H9 (cell line): Measurements from ENCODE around the gene ITPKA. TPM values are rescaled to one million over a fixed set of nuclear protein-coding genes. Genes with fewer than 3 reads are reported as not detected.

Source experiments
- DNase-seq: peaks from one replicate; pipeline ENCODE4 v3.0.0-alpha.2; 2017
- H2AFZ ChIP-seq: one replicate; pipeline ENCODE4 v1.6.1; 2013; ENCODE audit warnings: mild to moderate bottlenecking, low read length, control low read depth, moderate library complexity
- H2AK5ac ChIP-seq: 2 replicates; pipeline ENCODE4 v1.6.1; 2013; ENCODE audit warnings: low read length, control low read depth, mixed read lengths; ENCODE audit not compliant: insufficient read length
- H2BK120ac ChIP-seq: one replicate; pipeline ENCODE4 v1.6.1; 2013; ENCODE audit warnings: low read depth, mild to moderate bottlenecking, low read length, control low read depth, inconsistent platforms; ENCODE audit not compliant: poor library complexity, severe bottlenecking
- H2BK12ac ChIP-seq: 2 replicates; pipeline ENCODE4 v1.6.1; 2013; ENCODE audit warnings: low read length, control low read depth, mixed read lengths, low read depth; ENCODE audit not compliant: insufficient read length
- H2BK15ac ChIP-seq: 2 replicates; pipeline ENCODE4 v1.6.1; 2013; ENCODE audit warnings: low read depth, low read length, control low read depth
- H2BK20ac ChIP-seq: one replicate; pipeline ENCODE4 v1.6.1; 2013; ENCODE audit warnings: low read depth, mild to moderate bottlenecking, low read length, control low read depth, inconsistent platforms; ENCODE audit not compliant: poor library complexity, severe bottlenecking
- H2BK5ac ChIP-seq: 2 replicates; pipeline ENCODE4 v1.6.1; 2013; ENCODE audit warnings: low read length, control low read depth, mixed read lengths; ENCODE audit not compliant: insufficient read length
- H3K14ac ChIP-seq: 2 replicates; pipeline ENCODE4 v1.6.1; 2013; ENCODE audit warnings: low read length, control low read depth; ENCODE audit not compliant: insufficient read depth
- H3K18ac ChIP-seq: 2 replicates; pipeline ENCODE4 v1.6.1; 2013; ENCODE audit warnings: low read depth, mild to moderate bottlenecking, mixed read lengths, low read length, control low read depth; ENCODE audit not compliant: insufficient read length
- H3K23ac ChIP-seq: 2 replicates; pipeline ENCODE4 v1.6.1; 2013; ENCODE audit warnings: low read length, control low read depth, mixed read lengths, low read depth; ENCODE audit not compliant: insufficient read length
- H3K23me2 ChIP-seq: 2 replicates; pipeline ENCODE4 v1.6.1; 2013; ENCODE audit warnings: low read depth, mild to moderate bottlenecking, mixed read lengths, low read length, control low read depth; ENCODE audit not compliant: insufficient read length, poor library complexity, severe bottlenecking
- H3K27ac ChIP-seq: 2 replicates; pipeline ENCODE4 v1.5.1; 2013; ENCODE audit warnings: low read length, control low read depth, mixed read lengths, low read depth; ENCODE audit not compliant: insufficient read length
- H3K27me3 ChIP-seq: 2 replicates; pipeline ENCODE4 v1.6.1; 2013; ENCODE audit warnings: low read length, control low read depth, inconsistent platforms; ENCODE audit not compliant: insufficient read depth
- H3K4ac ChIP-seq: 2 replicates; pipeline ENCODE4 v1.6.1; 2013; ENCODE audit warnings: low read depth, mild to moderate bottlenecking, control low read depth, inconsistent platforms, low read length, moderate library complexity
- H3K4me1 ChIP-seq: 2 replicates; pipeline ENCODE4 v1.6.1; 2013; ENCODE audit warnings: low read length, control low read depth, inconsistent platforms; ENCODE audit not compliant: insufficient read depth
- H3K4me2 ChIP-seq: 2 replicates; pipeline ENCODE4 v1.6.1; 2013; ENCODE audit warnings: low read length, control low read depth, mixed read lengths; ENCODE audit not compliant: insufficient read length, insufficient read depth
- H3K56ac ChIP-seq: 2 replicates; pipeline ENCODE4 v1.6.1; 2013; ENCODE audit warnings: low read depth, mild to moderate bottlenecking, mixed read lengths, low read length, control low read depth; ENCODE audit not compliant: insufficient read length
- H3K79me1 ChIP-seq: 2 replicates; pipeline ENCODE4 v1.6.1; 2013; ENCODE audit warnings: low read depth, mild to moderate bottlenecking, moderate library complexity, low read length, control low read depth, inconsistent platforms; ENCODE audit not compliant: insufficient read depth, poor library complexity, severe bottlenecking
- H3K79me2 ChIP-seq: 2 replicates; pipeline ENCODE4 v1.6.1; 2013; ENCODE audit warnings: low read length, control low read depth, inconsistent platforms; ENCODE audit not compliant: insufficient read depth
- H3K9ac ChIP-seq: 2 replicates; pipeline ENCODE4 v1.6.1; 2013; ENCODE audit warnings: low read length, control low read depth, mixed read lengths; ENCODE audit not compliant: insufficient read length; ENCODE audit errors: extremely low read depth
- H3K9me3 ChIP-seq: one replicate; pipeline ENCODE4 v1.6.1; 2013; ENCODE audit warnings: low read depth, low read length, inconsistent platforms; ENCODE audit not compliant: control insufficient read depth
- H3T11ph ChIP-seq: one replicate; pipeline ENCODE4 v1.6.1; 2013; ENCODE audit warnings: mild to moderate bottlenecking, low read length, control low read depth, inconsistent platforms
- H4K20me1 ChIP-seq: one replicate; pipeline ENCODE4 v1.6.1; 2013; ENCODE audit not compliant: control insufficient read depth, insufficient read length, insufficient read depth
- H4K5ac ChIP-seq: 2 replicates; pipeline ENCODE4 v1.6.1; 2013; ENCODE audit warnings: low read depth, mild to moderate bottlenecking, mixed read lengths, low read length, control low read depth; ENCODE audit not compliant: insufficient read length
- H4K8ac ChIP-seq: replicated peaks from 2 replicates; pipeline ENCODE4 v1.6.1; 2013; ENCODE audit warnings: low read length, control low read depth, mixed read lengths, low read depth; ENCODE audit not compliant: insufficient read length
- H4K91ac ChIP-seq: 2 replicates; pipeline ENCODE4 v1.6.1; 2013; ENCODE audit warnings: low read depth, mild to moderate bottlenecking, moderate library complexity, mixed read lengths, low read length, control low read depth; ENCODE audit not compliant: insufficient read length
- H3K27ac Mint-ChIP-seq, 3 experiments: 2 replicates in 2 of 3; 3 replicates in 1 of 3; pipeline ENCODE4 v1.8.0; 2020 to 2021; ENCODE audit warnings: mixed read lengths in 3 of 3, mild to moderate bottlenecking in 1 of 3, moderate library complexity in 1 of 3
- H3K27me3 Mint-ChIP-seq: 2 replicates; pipeline ENCODE4 v1.8.0; 2021; ENCODE audit warnings: low read depth, mild to moderate bottlenecking, moderate library complexity, mixed read lengths
- H3K36me3 Mint-ChIP-seq, 3 experiments: 2 replicates in 2 of 3; 3 replicates in 1 of 3; pipeline ENCODE4 v1.8.0; 2020 to 2021; ENCODE audit warnings: low read depth in 3 of 3, mixed read lengths in 3 of 3; ENCODE audit not compliant: insufficient read depth in 1 of 3
- H3K4me1 Mint-ChIP-seq, 2 experiments: 2 replicates each; pipeline ENCODE4 v1.8.0; 2020; ENCODE audit warnings: mixed read lengths in 2 of 2
- H3K4me3 Mint-ChIP-seq, 2 experiments: 2 replicates in 1 of 2; 3 replicates in 1 of 2; pipeline ENCODE4 v1.8.0; 2020 to 2021; ENCODE audit warnings: mild to moderate bottlenecking in 2 of 2, mixed read lengths in 2 of 2, moderate library complexity in 1 of 2
- H3K9me3 Mint-ChIP-seq, 2 experiments: 2 replicates in 1 of 2; 3 replicates in 1 of 2; pipeline ENCODE4 v1.8.0; 2020; ENCODE audit warnings: mild to moderate bottlenecking in 2 of 2, mixed read lengths in 2 of 2, moderate library complexity in 1 of 2
- total RNA-seq: library from RNA; stranded (reverse); gene quantifications from 2 replicates; pipeline ENCODE4 v1.2.1, GENCODE V29; 2021
- TF ChIP-seq, protein P1 (sequence below): fragments of 200-600 bp; sonication (generic); conservative IDR thresholded peaks from 3 replicates; pipeline ENCODE4 v1.8.0; 2021; ENCODE audit warnings: antibody characterized with exemption, mild to moderate bottlenecking

Gene ITPKA
- total RNA-seq, 1 experiment from 2014 or later: 0.77 TPM

DNA sequence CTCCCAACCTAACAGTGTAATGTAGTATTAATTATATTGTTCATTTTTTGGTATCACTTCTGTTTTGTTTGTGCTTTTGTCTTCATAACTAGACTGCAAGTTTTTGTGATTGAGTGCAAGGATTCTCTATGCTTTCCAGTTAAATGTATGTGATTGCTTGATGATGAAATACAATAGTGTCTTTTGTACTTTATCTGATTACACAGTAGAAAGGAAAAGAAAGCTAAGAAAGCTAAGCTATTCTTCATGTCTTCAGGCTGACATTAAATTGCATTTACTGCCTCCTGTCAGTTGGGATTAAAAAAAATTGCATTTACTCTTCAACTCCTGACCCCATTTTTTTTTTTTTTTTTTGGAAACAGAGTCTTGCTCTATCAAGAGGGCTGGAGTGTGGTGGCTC, 48.3 kb upstream of the ITPKA start:
- Histone ChIP-seq H2BK120ac (no peak overlapping the region), H3K23ac (no peak overlapping the region), H3T11ph (no peak overlapping the region), H3K27ac (no peak overlapping the region), H2BK5ac (no peak overlapping the region), H3K4ac (no peak overlapping the region), H3K56ac (no peak overlapping the region), H3K4me2 (no peak overlapping the region), H3K9me3 (no peaks in the 10 kb centered on the region), H3K4me1 (no peaks in the 10 kb centered on the region), H3K79me2 (0 out of 2 replicates have a peak, but pooled peaks cover 1% of the 10 kb centered on the region), H3K18ac (no peak overlapping the region), H2BK20ac (no peak overlapping the region), H4K5ac (no peak overlapping the region), H3K79me1 (no peaks in the 10 kb centered on the region), H3K27me3 (no peaks in the 10 kb centered on the region), H2BK15ac (no peak overlapping the region), H4K91ac (no peak overlapping the region), H3K14ac (no peak overlapping the region), H4K8ac (no peak overlapping the region), H3K9ac (no peak overlapping the region), H2BK12ac (no peak overlapping the region), H4K20me1 (no peaks in the 10 kb centered on the region), H2AFZ (no peak overlapping the region), H2AK5ac (no peak overlapping the region), H3K23me2 (no peaks in the 10 kb centered on the region)
- Mint-ChIP-seq H3K36me3 (peaks cover 11 to 40% (median 39%) of the 10 kb centered on the region in 3 experiments; a peak in 6 of 7 replicates), H3K4me1 (no peaks in the 10 kb centered on the region), H3K27me3 (no peaks in the 10 kb centered on the region), H3K27ac (no peak overlapping the region; a peak in 1 of 7 replicates), H3K9me3 (no peaks in the 10 kb centered on the region), H3K4me3 (no peak overlapping the region)
- no peak for DNase-seq
- TF ChIP-seq, protein P1, sequence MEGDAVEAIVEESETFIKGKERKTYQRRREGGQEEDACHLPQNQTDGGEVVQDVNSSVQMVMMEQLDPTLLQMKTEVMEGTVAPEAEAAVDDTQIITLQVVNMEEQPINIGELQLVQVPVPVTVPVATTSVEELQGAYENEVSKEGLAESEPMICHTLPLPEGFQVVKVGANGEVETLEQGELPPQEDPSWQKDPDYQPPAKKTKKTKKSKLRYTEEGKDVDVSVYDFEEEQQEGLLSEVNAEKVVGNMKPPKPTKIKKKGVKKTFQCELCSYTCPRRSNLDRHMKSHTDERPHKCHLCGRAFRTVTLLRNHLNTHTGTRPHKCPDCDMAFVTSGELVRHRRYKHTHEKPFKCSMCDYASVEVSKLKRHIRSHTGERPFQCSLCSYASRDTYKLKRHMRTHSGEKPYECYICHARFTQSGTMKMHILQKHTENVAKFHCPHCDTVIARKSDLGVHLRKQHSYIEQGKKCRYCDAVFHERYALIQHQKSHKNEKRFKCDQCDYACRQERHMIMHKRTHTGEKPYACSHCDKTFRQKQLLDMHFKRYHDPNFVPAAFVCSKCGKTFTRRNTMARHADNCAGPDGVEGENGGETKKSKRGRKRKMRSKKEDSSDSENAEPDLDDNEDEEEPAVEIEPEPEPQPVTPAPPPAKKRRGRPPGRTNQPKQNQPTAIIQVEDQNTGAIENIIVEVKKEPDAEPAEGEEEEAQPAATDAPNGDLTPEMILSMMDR: no peak
